ENCODE measurements around the gene CABLES1.

CABLES1 gene

GRCh38 chr18:23270986-23271680, 135.8 kb downstream of the CABLES1 start:
- Histone ChIP-seq H3K27ac (ENCODE audit: low read depth, low read length) (no peak overlapping the region), H3K9ac (ENCODE audit: low read length) (no peak overlapping the region), H3K4me1 (ENCODE audit: control insufficient read depth, insufficient read depth, low read length) (peaks cover 13% of the 10 kb centered on the region; the same call in 1 of the 2 replicates), H3K27me3 (ENCODE audit: control insufficient read depth, insufficient read depth, low read length) (no peaks in the 10 kb centered on the region), H3K36me3 (ENCODE audit: control insufficient read depth, insufficient read depth, low read length) (no peaks in the 10 kb centered on the region), H3K9me3 (ENCODE audit: control insufficient read depth, insufficient read depth, low read depth, low read length) (peaks cover 44% of the 10 kb centered on the region), H3K4me3 (ENCODE audit: low read depth, low read length) (no peak overlapping the region)

DNA sequence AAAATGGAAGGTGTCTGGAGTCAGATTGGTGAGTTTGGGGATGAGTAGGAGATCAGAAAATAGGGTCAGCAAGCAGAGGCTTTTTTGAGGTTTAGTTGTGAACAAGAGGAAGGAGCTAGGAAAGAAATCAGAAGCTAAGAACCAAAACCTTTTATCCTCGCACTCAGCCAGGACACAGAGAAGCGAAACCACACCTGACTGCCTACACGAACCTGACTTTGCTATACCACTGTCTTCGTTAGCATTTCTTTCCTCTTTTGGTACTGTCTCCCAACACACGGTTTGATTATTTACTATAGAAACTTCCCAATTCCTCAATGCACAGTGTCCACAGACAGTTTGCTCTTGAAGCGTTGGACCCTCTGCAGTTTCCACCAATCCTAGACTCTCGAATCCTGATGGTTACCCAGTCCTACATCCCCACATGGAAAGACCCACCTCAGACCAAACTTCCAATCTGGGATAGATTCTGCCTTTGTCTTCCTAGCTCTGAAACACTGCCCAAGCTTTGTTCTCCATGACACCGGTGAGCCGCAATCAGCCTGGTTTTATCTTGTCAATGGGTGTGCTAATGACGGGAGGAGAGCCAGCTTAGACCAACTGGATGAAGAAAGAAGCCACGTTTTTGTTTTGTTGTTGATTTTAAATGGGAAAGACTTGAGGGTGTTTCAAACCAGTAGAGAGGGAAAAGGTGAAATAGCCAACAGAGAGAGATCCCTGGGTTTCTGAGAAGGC, 137.4 kb downstream of the CABLES1 start:
- Histone ChIP-seq H3K36me3 (ENCODE audit: control insufficient read depth, insufficient read depth, low read length) (no peaks in the 10 kb centered on the region), H3K4me3 (ENCODE audit: low read depth, low read length) (no peak overlapping the region), H3K27me3 (ENCODE audit: control insufficient read depth, insufficient read depth, low read length) (no peaks in the 10 kb centered on the region), H3K4me1 (ENCODE audit: control insufficient read depth, insufficient read depth, low read length) (peaks cover 12% of the 10 kb centered on the region; the same call in 1 of the 2 replicates), H3K27ac (ENCODE audit: low read depth, low read length) (no peak overlapping the region), H3K9me3 (ENCODE audit: control insufficient read depth, insufficient read depth, low read depth, low read length) (peaks cover 57% of the 10 kb centered on the region), H3K9ac (ENCODE audit: low read length) (no peak overlapping the region)

DNA sequence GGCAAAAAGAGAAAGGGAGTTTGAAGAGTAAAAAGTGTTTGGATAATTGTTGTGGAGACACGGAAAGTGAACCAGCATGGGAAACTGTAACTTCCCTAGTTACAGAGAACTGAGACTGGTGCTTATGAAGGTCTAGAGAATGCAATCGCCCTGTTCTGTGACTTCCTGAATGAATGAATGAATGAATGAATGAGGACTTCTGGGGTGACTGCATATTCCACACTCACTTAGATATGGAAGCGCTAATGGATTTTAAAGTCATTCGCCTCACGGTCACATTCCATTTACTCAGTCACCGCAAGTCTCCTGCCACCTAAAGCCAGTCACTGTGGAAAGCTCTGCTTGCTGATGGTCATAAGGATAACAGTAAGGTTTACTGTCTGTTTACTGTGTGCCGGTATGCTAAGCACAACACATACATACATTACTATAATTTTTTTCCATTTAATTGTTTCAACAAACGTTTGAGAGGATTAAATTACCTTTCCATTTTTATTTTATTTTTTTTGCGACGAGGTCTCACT, 138.2 kb downstream of the CABLES1 start:
- Histone ChIP-seq H3K27ac (ENCODE audit: low read depth, low read length) (no peak overlapping the region), H3K9me3 (ENCODE audit: control insufficient read depth, insufficient read depth, low read depth, low read length) (peaks cover 63% of the 10 kb centered on the region), H3K27me3 (ENCODE audit: control insufficient read depth, insufficient read depth, low read length) (no peaks in the 10 kb centered on the region), H3K4me1 (ENCODE audit: control insufficient read depth, insufficient read depth, low read length) (peaks cover 6% of the 10 kb centered on the region; the same call in 1 of the 2 replicates), H3K4me3 (ENCODE audit: low read depth, low read length) (no peak overlapping the region), H3K9ac (ENCODE audit: low read length) (no peak overlapping the region), H3K36me3 (ENCODE audit: control insufficient read depth, insufficient read depth, low read length) (no peaks in the 10 kb centered on the region)

DNA sequence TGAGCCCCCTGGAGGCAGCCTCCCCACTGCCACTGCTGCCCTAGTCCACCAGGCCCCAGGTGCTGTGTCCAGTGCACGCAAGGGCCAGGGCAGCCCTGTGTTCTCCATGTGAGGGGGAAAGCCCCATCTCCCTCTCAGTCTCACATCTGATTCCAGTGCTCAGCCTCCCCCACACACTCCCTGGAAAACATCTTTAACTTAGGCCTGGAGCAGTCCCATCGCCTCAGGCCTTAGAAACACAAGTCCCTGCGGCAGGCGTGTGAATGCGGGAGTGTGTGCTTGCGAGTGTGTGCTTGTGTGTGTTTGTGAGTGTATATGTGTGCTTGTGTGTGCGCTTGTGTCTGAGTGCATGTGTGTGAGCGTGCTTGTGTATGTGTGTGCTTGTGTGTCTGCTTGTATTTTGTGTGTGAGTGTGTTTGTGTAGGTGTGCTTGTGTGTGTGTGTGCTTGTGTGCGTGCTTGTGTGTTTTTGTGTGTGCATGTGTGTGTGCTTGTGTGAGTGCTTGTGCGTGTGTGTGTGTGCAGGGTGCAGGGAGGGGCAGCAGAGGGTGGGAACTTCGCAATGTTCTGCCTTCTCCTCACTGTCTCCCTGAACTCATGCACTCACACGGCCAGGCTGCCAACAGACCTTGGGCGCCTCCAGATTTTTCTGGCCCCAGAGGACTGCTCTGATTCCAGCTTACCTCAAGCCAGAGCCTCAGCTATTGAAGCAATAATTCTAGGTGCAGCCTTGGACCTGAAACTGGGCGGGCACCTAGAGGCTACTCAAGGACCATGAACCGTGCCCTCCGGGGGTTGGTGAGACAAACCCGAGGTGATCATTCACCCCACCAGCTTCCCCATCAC, 139.6 kb downstream of the CABLES1 start:
- no peak overlapping the region for H3K4me3 ChIP-seq (ENCODE audit: low read depth, low read length)
- peaks cover 5% of the 10 kb centered on the region; the same call in 1 of the 2 replicates for H3K4me1 ChIP-seq (ENCODE audit: control insufficient read depth, insufficient read depth, low read length)
- no peaks in the 10 kb centered on the region for H3K36me3 ChIP-seq (ENCODE audit: control insufficient read depth, insufficient read depth, low read length)
- H3K27me3 ChIP-seq (ENCODE audit: control insufficient read depth, insufficient read depth, low read length) = no peaks in the 10 kb centered on the region
- no peak overlapping the region for H3K27ac ChIP-seq (ENCODE audit: low read depth, low read length)
- H3K9ac ChIP-seq (ENCODE audit: low read length) = no peak overlapping the region
- H3K9me3 ChIP-seq (ENCODE audit: control insufficient read depth, insufficient read depth, low read depth, low read length) = peaks cover 52% of the 10 kb centered on the region

GRCh38 chr18:23276451-23276850, 141.2 kb downstream of the CABLES1 start:
- Histone ChIP-seq H3K9ac (ENCODE audit: low read length) (no peak overlapping the region), H3K4me3 (ENCODE audit: low read depth, low read length) (no peak overlapping the region), H3K9me3 (ENCODE audit: control insufficient read depth, insufficient read depth, low read depth, low read length) (peaks cover 36% of the 10 kb centered on the region), H3K27ac (ENCODE audit: low read depth, low read length) (no peak overlapping the region), H3K27me3 (ENCODE audit: control insufficient read depth, insufficient read depth, low read length) (no peaks in the 10 kb centered on the region), H3K4me1 (ENCODE audit: control insufficient read depth, insufficient read depth, low read length) (peaks cover 6% of the 10 kb centered on the region), H3K36me3 (ENCODE audit: control insufficient read depth, insufficient read depth, low read length) (no peaks in the 10 kb centered on the region)

DNA sequence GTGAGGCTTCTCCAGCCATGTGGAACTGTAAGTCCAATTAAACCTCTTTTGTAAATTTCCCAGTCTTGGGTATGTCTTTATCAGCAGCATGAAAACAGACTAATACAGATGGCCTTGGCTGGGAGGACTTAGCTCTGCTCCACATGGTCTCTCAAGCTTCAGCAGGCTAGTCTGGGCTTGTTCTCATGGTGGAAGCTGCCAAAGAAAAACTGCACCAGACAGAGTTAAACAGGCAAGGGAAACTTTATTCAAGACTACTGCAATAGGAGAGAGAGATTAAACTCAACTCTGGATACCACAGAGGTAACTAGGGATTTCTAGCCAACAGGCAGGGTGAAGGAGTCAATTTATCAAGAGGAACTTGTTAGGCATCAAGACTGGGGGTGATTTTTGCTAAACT, 142.1 kb downstream of the CABLES1 start:
- peaks cover 15% of the 10 kb centered on the region for H3K4me1 ChIP-seq (ENCODE audit: control insufficient read depth, insufficient read depth, low read length)
- H3K9ac ChIP-seq (ENCODE audit: low read length) = no peak overlapping the region
- no peak overlapping the region for H3K4me3 ChIP-seq (ENCODE audit: low read depth, low read length)
- H3K9me3 ChIP-seq (ENCODE audit: control insufficient read depth, insufficient read depth, low read depth, low read length) = peaks cover 30% of the 10 kb centered on the region
- no peak overlapping the region for H3K27ac ChIP-seq (ENCODE audit: low read depth, low read length)
- no peaks in the 10 kb centered on the region for H3K36me3 ChIP-seq (ENCODE audit: control insufficient read depth, insufficient read depth, low read length)
- H3K27me3 ChIP-seq (ENCODE audit: control insufficient read depth, insufficient read depth, low read length) = no peaks in the 10 kb centered on the region

GRCh38 chr18:23279931-23280330, 144.6 kb downstream of the CABLES1 start:
- no peak overlapping the region for H3K9ac ChIP-seq (ENCODE audit: low read length)
- peaks cover 23% of the 10 kb centered on the region for H3K9me3 ChIP-seq (ENCODE audit: control insufficient read depth, insufficient read depth, low read depth, low read length)
- H3K27ac ChIP-seq (ENCODE audit: low read depth, low read length) = no peak overlapping the region
- H3K36me3 ChIP-seq (ENCODE audit: control insufficient read depth, insufficient read depth, low read length) = no peaks in the 10 kb centered on the region
- no peak overlapping the region for H3K4me3 ChIP-seq (ENCODE audit: low read depth, low read length)
- peaks cover 31% of the 10 kb centered on the region for H3K4me1 ChIP-seq (ENCODE audit: control insufficient read depth, insufficient read depth, low read length)
- no peaks in the 10 kb centered on the region for H3K27me3 ChIP-seq (ENCODE audit: control insufficient read depth, insufficient read depth, low read length)

- Histone ChIP-seq H3K4me3 (ENCODE audit: low read depth, low read length) (no peak overlapping the region), H3K27me3 (ENCODE audit: control insufficient read depth, insufficient read depth, low read length) (no peaks in the 10 kb centered on the region), H3K9ac (ENCODE audit: low read length) (no peak overlapping the region), H3K36me3 (ENCODE audit: control insufficient read depth, insufficient read depth, low read length) (no peaks in the 10 kb centered on the region), H3K27ac (ENCODE audit: low read depth, low read length) (no peak overlapping the region), H3K9me3 (ENCODE audit: control insufficient read depth, insufficient read depth, low read depth, low read length) (peaks cover 23% of the 10 kb centered on the region), H3K4me1 (ENCODE audit: control insufficient read depth, insufficient read depth, low read length) (peaks cover 36% of the 10 kb centered on the region)
Measured at GRCh38 chr18:23280844-23281243, 145.6 kb downstream of the CABLES1 start.

DNA sequence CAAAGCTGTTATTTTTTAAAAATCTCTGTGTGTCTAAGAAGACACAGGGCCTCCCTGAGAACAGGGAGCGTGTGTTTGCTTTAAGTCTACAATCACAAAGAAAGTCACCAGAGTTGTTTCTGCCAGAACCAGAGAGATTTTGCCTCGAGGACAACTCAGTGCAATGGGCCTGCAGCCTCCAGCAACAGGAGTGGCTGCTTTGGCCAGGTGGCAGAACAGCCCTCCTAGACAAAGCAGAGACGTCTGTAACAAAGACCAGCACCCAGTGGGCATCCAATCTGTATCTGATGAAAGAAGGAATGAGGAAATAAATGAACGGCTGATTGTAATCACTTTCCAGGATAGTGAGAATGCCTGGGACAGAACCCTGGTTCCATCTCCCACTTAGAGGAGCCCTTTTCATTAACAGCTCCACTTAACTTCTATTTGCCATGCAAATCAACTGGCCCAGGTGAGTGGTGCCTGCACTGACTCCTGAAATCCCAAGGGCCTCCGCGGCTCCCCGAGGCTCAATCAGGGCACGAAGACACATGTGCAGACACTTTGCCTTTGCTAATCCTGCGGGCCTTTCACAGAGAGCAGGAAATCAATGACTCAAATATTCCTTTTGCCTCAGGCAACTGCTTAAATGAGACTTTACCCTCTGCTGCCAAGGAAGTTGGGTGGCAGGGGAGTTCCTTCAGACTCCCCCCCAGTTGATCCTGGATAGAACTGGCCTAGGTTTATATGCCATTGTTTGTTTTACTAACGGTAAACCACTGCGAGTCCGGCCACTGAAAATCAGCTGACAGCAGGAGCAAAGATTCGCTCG, 146.5 kb downstream of the CABLES1 start:
- no peak overlapping the region for H3K4me3 ChIP-seq (ENCODE audit: low read depth, low read length)
- H3K9ac ChIP-seq (ENCODE audit: low read length) = peak overlapping the region; percentile 69
- peaks cover 36% of the 10 kb centered on the region for H3K4me1 ChIP-seq (ENCODE audit: control insufficient read depth, insufficient read depth, low read length)
- H3K27me3 ChIP-seq (ENCODE audit: control insufficient read depth, insufficient read depth, low read length) = no peaks in the 10 kb centered on the region
- H3K36me3 ChIP-seq (ENCODE audit: control insufficient read depth, insufficient read depth, low read length) = no peaks in the 10 kb centered on the region
- peaks cover 19% of the 10 kb centered on the region for H3K9me3 ChIP-seq (ENCODE audit: control insufficient read depth, insufficient read depth, low read depth, low read length)
- H3K27ac ChIP-seq (ENCODE audit: low read depth, low read length) = peak overlapping the region; percentile 83

DNA sequence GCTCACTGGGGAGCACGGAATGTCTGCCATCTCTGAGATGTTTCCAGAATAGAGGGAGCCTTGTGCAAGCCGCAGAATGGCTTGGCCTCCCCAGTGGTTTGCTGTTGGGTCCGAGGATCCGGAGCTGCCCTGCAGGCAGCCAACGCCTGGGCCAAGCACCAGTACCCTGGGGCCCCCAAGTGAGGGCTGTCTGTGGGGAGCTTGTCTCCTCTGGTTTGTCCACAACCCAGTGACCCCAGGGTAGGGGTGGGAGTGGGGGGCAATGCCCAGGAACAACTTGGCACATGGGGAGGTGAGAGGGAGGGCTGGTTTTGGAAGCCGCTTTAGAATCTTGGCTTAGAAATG, 147.1 kb downstream of the CABLES1 start:
- Histone ChIP-seq H3K9ac (ENCODE audit: low read length) (peak overlapping the region; percentile 69), H3K9me3 (ENCODE audit: control insufficient read depth, insufficient read depth, low read depth, low read length) (peaks cover 13% of the 10 kb centered on the region), H3K36me3 (ENCODE audit: control insufficient read depth, insufficient read depth, low read length) (no peaks in the 10 kb centered on the region), H3K27ac (ENCODE audit: low read depth, low read length) (peak overlapping the region; percentile 83), H3K4me1 (ENCODE audit: control insufficient read depth, insufficient read depth, low read length) (peaks cover 36% of the 10 kb centered on the region), H3K4me3 (ENCODE audit: low read depth, low read length) (no peak overlapping the region), H3K27me3 (ENCODE audit: control insufficient read depth, insufficient read depth, low read length) (no peaks in the 10 kb centered on the region)
